Measurements from ENCODE around the gene LPCAT3.

The LPCAT3 gene

GRCh38 chr12:6952121-6952862 lies 66.0 kb downstream of the LPCAT3 start:
- peak; percentile 61 for DNase-seq

GRCh38 chr12:6951551-6952120 lies 66.6 kb downstream of the LPCAT3 start:
- peak; percentile 55 for DNase-seq

GRCh38 chr12:6950811-6951540 lies 67.3 kb downstream of the LPCAT3 start, which contains the start of gene PTPN6:
PTPN6 (plus strand) TSS chr12:6951356; CDS start chr12:6951513, 157 bp downstream.
- DNase-seq: peak; percentile 90

- DNase-seq: peak; percentile 74
Observed at GRCh38 chr12:6950401-6950801, 67.9 kb downstream of the LPCAT3 start.

GRCh38 chr12:6948873-6949594 lies 69.2 kb downstream of the LPCAT3 start:
- peak; percentile 70 for DNase-seq

- DNase-seq: no peak
Observed at GRCh38 chr12:6947615-6948014, 70.7 kb downstream of the LPCAT3 start.

- no peak for DNase-seq
Observed at GRCh38 chr12:6946920-6947374, 71.3 kb downstream of the LPCAT3 start.

GRCh38 chr12:6946033-6946919 lies 72.0 kb downstream of the LPCAT3 start:
- peak; percentile 68 for DNase-seq

- DNase-seq: no peak
Observed at GRCh38 chr12:6945613-6946012, 72.7 kb downstream of the LPCAT3 start.

- peak; percentile 98 for DNase-seq
Observed at GRCh38 chr12:6944381-6945186, 73.7 kb downstream of the LPCAT3 start.

- DNase-seq: peak; percentile 97
Observed at GRCh38 chr12:6943722-6944380, 74.4 kb downstream of the LPCAT3 start, which contains the start of the genes C12orf57 and RNU7-1. C12orf57 (plus strand) TSS chr12:6944022; CDS start chr12:6944122, 100 bp downstream. RNU7-1 (plus strand) TSS chr12:6943816.

- DNase-seq: peak; percentile 98
Observed at GRCh38 chr12:6943389-6943721, 74.9 kb downstream of the LPCAT3 start.

- DNase-seq: peak; percentile 41
Observed at GRCh38 chr12:6942331-6942665, 76.0 kb downstream of the LPCAT3 start.

GRCh38 chr12:6941782-6942181 lies 76.5 kb downstream of the LPCAT3 start:
- no peak for DNase-seq

- DNase-seq: no peak
Observed at GRCh38 chr12:6941267-6941666, 77.0 kb downstream of the LPCAT3 start.

GRCh38 chr12:6939191-6939540 lies 79.1 kb downstream of the LPCAT3 start:
- DNase-seq: no peak

- no peak for DNase-seq
Observed at GRCh38 chr12:6938353-6939190, 79.7 kb downstream of the LPCAT3 start.

GRCh38 chr12:6937481-6938352 lies 80.6 kb downstream of the LPCAT3 start:
- DNase-seq: peak; percentile 98

All from hematopoietic multipotent progenitor cell treated with erythropoietin and hydrocortisone succinate and interleukin-3 and kit ligand, for 6 days (in vitro differentiated cells).